Sigmoid colon (tissue), 7 donors: ENCODE data around the gene B4GALNT3. TPM values are rescaled to one million over a fixed set of nuclear protein-coding genes. Genes with fewer than 3 reads are reported as not detected.

Source experiments
- DNase-seq: peaks from one replicate; pipeline ENCODE4 v3.0.0-alpha.2; 2019
- H3K27ac ChIP-seq, 4 donors: fragments of 200-600 bp; sonication (generic); one replicate each; pipeline ENCODE4 v1.5.1; 2016 to 2019; ENCODE audit warnings: mild to moderate bottlenecking in 1 of 4
- H3K27me3 ChIP-seq, 3 donors: fragments of 200-600 bp; sonication (generic); one replicate each; pipeline ENCODE4 v1.5.1; 2019; ENCODE audit warnings: mild to moderate bottlenecking in 1 of 3
- H3K36me3 ChIP-seq, 4 donors: fragments of 200-600 bp; sonication (generic); one replicate each; pipeline ENCODE4 v1.5.1; 2016 to 2019
- H3K4me1 ChIP-seq, 4 donors: fragments of 200-600 bp; sonication (generic); one replicate each; pipeline ENCODE4 v1.5.1; 2017 to 2019
- H3K4me3 ChIP-seq, 4 donors: fragments of 200-600 bp; sonication (generic); one replicate each; pipeline ENCODE4 v1.5.1; 2017 to 2019; ENCODE audit warnings: mild to moderate bottlenecking in 2 of 4, moderate library complexity in 1 of 4
- H3K9me3 ChIP-seq, 4 donors: fragments of 200-600 bp in 3 of 4; sonication (generic) in 3 of 4; one replicate each; pipeline versions ENCODE4 v1.5.1 to v1.6.1; 2013 to 2019
- CTCF ChIP-seq, 4 experiments: fragments of 450-650 bp in 3 of 4; fragments of 200-600 bp in 1 of 4; IDR thresholded peaks; one replicate each; pipeline ENCODE4 v1.5.1; 2016 to 2019; ENCODE audit warnings: antibody characterized with exemption in 4 of 4, mild to moderate bottlenecking in 3 of 4, moderate library complexity in 2 of 4
- EP300 ChIP-seq, 4 donors: sonication (generic); formaldehyde crosslinking; IDR thresholded peaks; one replicate each; pipeline ENCODE4 v1.6.1; 2017; ENCODE audit warnings: antibody characterized with exemption in 4 of 4
- POLR2A ChIP-seq, 2 donors: fragments of 450-650 bp; IDR thresholded peaks; one replicate each; pipeline ENCODE4 v1.6.1; 2016; ENCODE audit warnings: antibody characterized with exemption in 2 of 2, mild to moderate bottlenecking in 2 of 2, moderate library complexity in 2 of 2
- POLR2AphosphoS5 ChIP-seq, 4 donors: sonication (generic); formaldehyde crosslinking; IDR thresholded peaks; one replicate each; pipeline ENCODE4 v1.6.1; 2017; ENCODE audit warnings: antibody characterized with exemption in 4 of 4
- WGBS, 2 donors: extraction: QIAGEN DNeasy Blood & Tissue Kit; methylation state at CpG; one replicate each; pipeline ENCODE4 v1.1.7; 2013; 5-methylcytosine and 5-hydroxymethylcytosine counted together
- intact Hi-C: fragments of 100-400 bp; cut with DNase I; formaldehyde crosslinking; loops from one replicate; pipeline ENCODE4 v1.15.1; 2023
- polyA plus RNA-seq, 3 donors: library from polyadenylated mRNA; stranded (reverse); fragments of 200-250 nt; gene quantifications; one replicate each; pipeline ENCODE4 v1.2.3, GENCODE V29; 2013
- total RNA-seq, 4 donors: library from RNA; depleted of rRNA; stranded (reverse); fragments of >200 nt; gene quantifications; one replicate each; pipeline ENCODE4 v1.1.0, GENCODE V29; 2016
- donor health status: healthy with polysubstance abuse.
- donor health status: Bipolar disorder and iron deficiency.
- donor health status: healthy.

Gene B4GALNT3
- total and polyA plus RNA-seq, 7 donors, result under 0.01 to 74.2 (median 0.36) TPM

GRCh38 chr12:553216-554000, 93.7 kb downstream of the B4GALNT3 start:
- Histone ChIP-seq H3K27ac (no peak overlapping the region), H3K36me3 (no peaks in the 10 kb centered on the region), H3K4me3 (no peak overlapping the region), H3K9me3 (no peaks in the 10 kb centered on the region), H3K27me3 (peaks cover 0 to 9% (median 0%) of the 10 kb centered on the region in 3 donors), H3K4me1 (no peaks in the 10 kb centered on the region)
- intact Hi-C loops, result no loop called here
- WGBS, 2 donors, result 61 to 90% methylated on average over 23 of the region's 23 CpGs
- TF ChIP-seq POLR2A (IDR thresholded peaks at IDR 0.05) (no peak), EP300 (IDR thresholded peaks at IDR 0.05) (no peak), CTCF (IDR thresholded peaks at IDR 0.05) (no peak), POLR2AphosphoS5 (IDR thresholded peaks at IDR 0.05) (no peak)
- DNase-seq, result no peak

GRCh38 chr12:554001-554285, 94.2 kb downstream of the B4GALNT3 start:
- H3K4me1 ChIP-seq, result no peaks in the 10 kb centered on the region
- DNase-seq, result no peak
- no peaks in the 10 kb centered on the region for H3K9me3 ChIP-seq
- intact Hi-C loops, result no loop called here
- WGBS, 2 donors, result 70 to 88% methylated on average over 8 of the region's 8 CpGs
- TF ChIP-seq POLR2AphosphoS5 (IDR thresholded peaks at IDR 0.05) (no peak), CTCF (IDR thresholded peaks at IDR 0.05) (no peak), POLR2A (IDR thresholded peaks at IDR 0.05) (no peak), EP300 (IDR thresholded peaks at IDR 0.05) (no peak)
- H3K27ac ChIP-seq, result no peak overlapping the region
- no peak overlapping the region for H3K4me3 ChIP-seq
- no peaks in the 10 kb centered on the region for H3K36me3 ChIP-seq
- H3K27me3 ChIP-seq, result peaks cover 0 to 9% (median 0%) of the 10 kb centered on the region in 3 donors

- no peaks in the 10 kb centered on the region for H3K9me3 ChIP-seq
- no peaks in the 10 kb centered on the region for H3K36me3 ChIP-seq
- H3K4me3 ChIP-seq, result no peak overlapping the region
- 94 to 95% methylated on average over 20 of the region's 20 CpGs for WGBS, 2 donors
- TF ChIP-seq EP300 (IDR thresholded peaks at IDR 0.05), result no peak
- TF ChIP-seq CTCF (IDR thresholded peaks at IDR 0.05), result no peak
- TF ChIP-seq POLR2AphosphoS5 (IDR thresholded peaks at IDR 0.05), result no peak
- no peak for TF ChIP-seq POLR2A (IDR thresholded peaks at IDR 0.05)
- intact Hi-C loops, result no loop called here
- H3K4me1 ChIP-seq, result no peaks in the 10 kb centered on the region
- DNase-seq, result no peak
- H3K27ac ChIP-seq, result no peak overlapping the region
- peaks cover 0 to 4% (median 0%) of the 10 kb centered on the region in 3 donors for H3K27me3 ChIP-seq
Measured at GRCh38 chr12:556498-556897, 96.8 kb downstream of the B4GALNT3 start.

GRCh38 chr12:558580-558979, 98.8 kb downstream of the B4GALNT3 start:
- Histone ChIP-seq H3K4me3 (no peak overlapping the region), H3K9me3 (no peaks in the 10 kb centered on the region), H3K27ac (no peak overlapping the region), H3K4me1 (no peaks in the 10 kb centered on the region), H3K27me3 (no peaks in the 10 kb centered on the region), H3K36me3 (no peaks in the 10 kb centered on the region)
- 53 to 68% methylated on average over 4 of the region's 4 CpGs for WGBS, 2 donors
- TF ChIP-seq CTCF (IDR thresholded peaks at IDR 0.05) (no peak), EP300 (IDR thresholded peaks at IDR 0.05) (no peak), POLR2A (IDR thresholded peaks at IDR 0.05) (no peak), POLR2AphosphoS5 (IDR thresholded peaks at IDR 0.05) (no peak)
- intact Hi-C loops, result no loop called here
- no peak for DNase-seq
